ENCODE data around the gene RHBDF1. TPM values are rescaled to one million over a fixed set of nuclear protein-coding genes. Genes with fewer than 3 reads are reported as not detected.
A peak's percentile ranks its signal among the peaks of the same experiment; 100 is the strongest.

Gene RHBDF1
- total and polyA plus RNA-seq, 2 of the 13 experiments (the other 11 are each of a cell fraction or from before 2014, with no cell fraction given) = 5.4 to 26.9 TPM

- TF ChIP-seq ZFP37 (CRISPR knock-in tag; IDR thresholded peaks at IDR 0.05; ENCODE audit: borderline replicate concordance) = no peak
- no peak for TF ChIP-seq PLSCR1 (CRISPR knock-in tag; IDR thresholded peaks at IDR 0.05; ENCODE audit: borderline replicate concordance)
- TF ChIP-seq TCF7L2 (IDR thresholded peaks at IDR 0.05; ENCODE audit: low read depth, low read length) = no peak
- TF ChIP-seq STAG1 (CRISPR knock-in tag; IDR thresholded peaks at IDR 0.05) = peak; percentile 33
- TF ChIP-seq KLF12 (CRISPR knock-in tag; IDR thresholded peaks at IDR 0.05; ENCODE audit: borderline replicate concordance) = no peak
- no peak for TF ChIP-seq ZNF383 (CRISPR knock-in tag; IDR thresholded peaks at IDR 0.05; ENCODE audit: borderline replicate concordance)
- no peak for TF ChIP-seq ZNF503 (CRISPR knock-in tag; IDR thresholded peaks at IDR 0.05)
- TF ChIP-seq MZF1 (CRISPR knock-in tag; IDR thresholded peaks at IDR 0.05; ENCODE audit: borderline replicate concordance) = no peak
- TF ChIP-seq MIER2 (CRISPR knock-in tag; IDR thresholded peaks at IDR 0.05) = no peak
- TF ChIP-seq KDM1A (CRISPR knock-in tag; IDR thresholded peaks at IDR 0.05) = no peak
- TF ChIP-seq HOMEZ (CRISPR knock-in tag; IDR thresholded peaks at IDR 0.05; ENCODE audit: low read depth) = 0 out of 2 replicates have a peak, but pooled peaks have one; percentile 23
- peak; percentile 36; the same call in 1 of the 2 replicates for TF ChIP-seq ZNF770 (CRISPR knock-in tag; IDR thresholded peaks at IDR 0.05)
- no peak for TF ChIP-seq MAF1 (CRISPR knock-in tag; IDR thresholded peaks at IDR 0.05; ENCODE audit: borderline replicate concordance)
- peak; percentile 63 for TF ChIP-seq GATAD2A (CRISPR knock-in tag; IDR thresholded peaks at IDR 0.05)
- TF ChIP-seq CEBPG (CRISPR knock-in tag; IDR thresholded peaks at IDR 0.05) = peak; percentile 98
- TF ChIP-seq ZNF549 (CRISPR knock-in tag; IDR thresholded peaks at IDR 0.05) = no peak
- TF ChIP-seq ZFP36 (IDR thresholded peaks at IDR 0.05; ENCODE audit: borderline replicate concordance, low read depth, low read length, partially characterized antibody) = no peak
- no peak for TF ChIP-seq ZNF451 (CRISPR knock-in tag; IDR thresholded peaks at IDR 0.05)
- no peak for TF ChIP-seq MIER3 (CRISPR knock-in tag; IDR thresholded peaks at IDR 0.05; ENCODE audit: borderline replicate concordance)
- no peak; the same call in 1 of the 2 replicates for TF ChIP-seq SRY (CRISPR knock-in tag; IDR thresholded peaks at IDR 0.05)
- no peak for TF ChIP-seq SP4 (CRISPR knock-in tag; IDR thresholded peaks at IDR 0.05)
- TF ChIP-seq JDP2 (CRISPR knock-in tag; IDR thresholded peaks at IDR 0.05; ENCODE audit: borderline replicate concordance) = no peak
- TF ChIP-seq SP1 (IDR thresholded peaks at IDR 0.05) = no peak
- TF ChIP-seq SP1 (CRISPR knock-in tag; IDR thresholded peaks at IDR 0.05) = peak; percentile 9; the same call in 1 of the 2 replicates
- no peak for TF ChIP-seq ZNF44 (CRISPR knock-in tag; IDR thresholded peaks at IDR 0.05)
- no peak for TF ChIP-seq ZNF550 (CRISPR knock-in tag; IDR thresholded peaks at IDR 0.05; ENCODE audit: borderline replicate concordance)
Measured at GRCh38 chr16:75580-76501, 3.4 kb upstream of the RHBDF1 start (continued).

Data from HepG2 (cell line).